Measurements from ENCODE around the gene ZNF277. TPM values are rescaled to one million over a fixed set of nuclear protein-coding genes. Genes with fewer than 3 reads are reported as not detected.

ZNF277 gene
- total RNA-seq, 4 donors from 2014 or later: 18.3 to 25.6 (median 19.5) TPM

- H3K4me1 ChIP-seq: no peaks in the 10 kb centered on the region
Observed at GRCh38 chr7:112254709-112255387, 48.4 kb downstream of the ZNF277 start.

DNA sequence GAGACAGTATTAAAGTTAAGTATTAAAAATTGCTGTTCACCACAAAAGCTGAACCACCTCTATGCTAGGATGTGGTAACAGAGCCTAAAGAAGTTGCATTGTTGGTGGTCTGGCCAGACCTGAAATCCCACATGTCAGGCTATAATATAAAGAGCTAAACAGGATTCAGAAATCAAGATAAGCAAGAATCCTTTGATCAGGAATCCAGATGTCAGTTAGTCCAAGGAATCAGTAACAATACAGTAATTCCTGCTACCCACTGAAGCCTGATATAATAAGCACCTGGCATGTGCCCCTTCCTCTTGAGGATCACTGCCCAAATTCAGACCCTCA is 48.9 kb downstream of the ZNF277 start:
- Histone ChIP-seq H3K27ac (no peak overlapping the region), H3K4me3 (no peak overlapping the region), H3K36me3 (no peaks in the 10 kb centered on the region), H3K27me3 (no peaks in the 10 kb centered on the region), H3K4me1 (no peaks in the 10 kb centered on the region), H3K9me3 (no peaks in the 10 kb centered on the region)
- TF ChIP-seq, protein P1, sequence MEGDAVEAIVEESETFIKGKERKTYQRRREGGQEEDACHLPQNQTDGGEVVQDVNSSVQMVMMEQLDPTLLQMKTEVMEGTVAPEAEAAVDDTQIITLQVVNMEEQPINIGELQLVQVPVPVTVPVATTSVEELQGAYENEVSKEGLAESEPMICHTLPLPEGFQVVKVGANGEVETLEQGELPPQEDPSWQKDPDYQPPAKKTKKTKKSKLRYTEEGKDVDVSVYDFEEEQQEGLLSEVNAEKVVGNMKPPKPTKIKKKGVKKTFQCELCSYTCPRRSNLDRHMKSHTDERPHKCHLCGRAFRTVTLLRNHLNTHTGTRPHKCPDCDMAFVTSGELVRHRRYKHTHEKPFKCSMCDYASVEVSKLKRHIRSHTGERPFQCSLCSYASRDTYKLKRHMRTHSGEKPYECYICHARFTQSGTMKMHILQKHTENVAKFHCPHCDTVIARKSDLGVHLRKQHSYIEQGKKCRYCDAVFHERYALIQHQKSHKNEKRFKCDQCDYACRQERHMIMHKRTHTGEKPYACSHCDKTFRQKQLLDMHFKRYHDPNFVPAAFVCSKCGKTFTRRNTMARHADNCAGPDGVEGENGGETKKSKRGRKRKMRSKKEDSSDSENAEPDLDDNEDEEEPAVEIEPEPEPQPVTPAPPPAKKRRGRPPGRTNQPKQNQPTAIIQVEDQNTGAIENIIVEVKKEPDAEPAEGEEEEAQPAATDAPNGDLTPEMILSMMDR (IDR thresholded peaks at IDR 0.05): no peak
- DNase-seq: no peak

More at GRCh38 chr7:112254709-112255387, 48.4 kb downstream of the ZNF277 start:
- DNase-seq: no peak
- Histone ChIP-seq H3K27ac (no peak overlapping the region), H3K27me3 (no peaks in the 10 kb centered on the region), H3K9me3 (no peaks in the 10 kb centered on the region), H3K36me3 (no peaks in the 10 kb centered on the region), H3K4me3 (no peak overlapping the region)
- TF ChIP-seq, protein P1 (IDR thresholded peaks at IDR 0.05): no peak
- no peak for TF ChIP-seq POLR2A (IDR thresholded peaks at IDR 0.05)

GRCh38 chr7:112257073-112257472 is 50.6 kb downstream of the ZNF277 start:
- Histone ChIP-seq H3K4me3 (no peak overlapping the region), H3K4me1 (peaks cover 0 to 4% (median 0%) of the 10 kb centered on the region in 4 donors), H3K27ac (no peak overlapping the region), H3K27me3 (no peaks in the 10 kb centered on the region), H3K9me3 (no peaks in the 10 kb centered on the region), H3K36me3 (no peaks in the 10 kb centered on the region)
- TF ChIP-seq, protein P1 (IDR thresholded peaks at IDR 0.05): no peak
- no peak for TF ChIP-seq POLR2A (IDR thresholded peaks at IDR 0.05)
- DNase-seq: no peak

DNA sequence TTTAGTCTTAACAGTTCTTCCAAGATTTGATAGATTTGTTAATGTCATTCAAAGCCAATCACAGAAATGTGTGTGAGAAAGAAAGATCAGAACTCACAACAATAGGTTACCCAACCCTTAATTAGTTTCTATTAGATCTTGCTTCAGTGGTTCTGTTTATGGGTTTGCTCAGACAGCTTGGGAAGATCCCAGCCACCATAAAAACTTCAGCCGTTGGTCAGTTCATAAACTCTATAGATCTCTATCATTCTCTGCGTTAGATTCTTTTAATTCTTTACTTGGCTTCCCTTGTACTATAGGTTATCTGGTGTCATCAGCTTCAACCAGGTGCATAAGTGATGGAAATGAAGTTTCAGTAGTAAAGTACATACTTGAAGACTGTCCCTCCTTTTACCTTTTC is 54.4 kb downstream of the ZNF277 start:
- Histone ChIP-seq H3K4me3 (no peak overlapping the region), H3K27me3 (no peaks in the 10 kb centered on the region), H3K36me3 (no peaks in the 10 kb centered on the region), H3K4me1 (peaks cover 0 to 7% (median 2%) of the 10 kb centered on the region in 4 donors), H3K27ac (no peak overlapping the region), H3K9me3 (no peaks in the 10 kb centered on the region)
- no peak for TF ChIP-seq POLR2A (IDR thresholded peaks at IDR 0.05)
- TF ChIP-seq, protein P1 (IDR thresholded peaks at IDR 0.05): no peak
- DNase-seq: no peak

DNA sequence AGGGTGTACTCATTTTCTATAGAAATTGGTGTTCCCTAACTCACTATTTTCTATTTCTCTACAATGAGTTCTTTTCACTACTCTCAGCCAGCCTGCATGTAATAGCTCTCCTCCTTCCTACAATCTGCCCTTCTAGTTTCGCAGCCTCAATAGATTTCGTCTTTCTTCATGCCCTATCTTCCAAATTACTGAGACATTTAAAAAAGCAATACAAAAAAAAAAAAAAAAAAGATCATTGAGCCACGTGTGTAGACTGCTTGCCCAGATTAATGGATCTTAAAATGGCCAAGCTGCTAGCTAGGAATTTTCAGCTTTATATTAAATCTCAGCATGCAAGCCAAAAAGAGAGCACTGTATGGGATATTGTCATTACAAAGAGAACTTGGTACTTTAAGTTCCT is 55.5 kb downstream of the ZNF277 start:
- TF ChIP-seq, protein P1 (IDR thresholded peaks at IDR 0.05): no peak
- no peak for TF ChIP-seq POLR2A (IDR thresholded peaks at IDR 0.05)

More for the DNA sequence above, 55.5 kb downstream of the ZNF277 start:
- Histone ChIP-seq H3K4me1 (peaks cover 0 to 7% (median 2%) of the 10 kb centered on the region in 4 donors), H3K4me3 (no peak overlapping the region), H3K9me3 (no peaks in the 10 kb centered on the region), H3K36me3 (no peaks in the 10 kb centered on the region), H3K27me3 (no peaks in the 10 kb centered on the region), H3K27ac (no peak overlapping the region)
- DNase-seq: no peak
